Loucy (cell line): ENCODE results near the gene CALR.

ENCODE experiments used
- H2AFZ ChIP-seq: fragments of 200-600 bp; sonication (generic); 2 replicates; pipeline ENCODE4 v1.6.0; 2016; ENCODE audit warnings: antibody characterized with exemption, mild to moderate bottlenecking, low read length, moderate library complexity
- H3F3A ChIP-seq: fragments of 200-600 bp; 2 replicates; pipeline ENCODE4 v1.6.0; 2016; ENCODE audit warnings: antibody characterized with exemption, low read depth, mild to moderate bottlenecking
- H3K27me3 ChIP-seq: fragments of 200-600 bp; sonication (generic); 2 replicates; pipeline ENCODE4 v1.6.1; 2014; ENCODE audit warnings: low read length, mild to moderate bottlenecking; ENCODE audit not compliant: insufficient read depth, poor library complexity, severe bottlenecking
- H3K36me3 ChIP-seq: fragments of 200-600 bp; sonication (generic); 2 replicates; pipeline ENCODE4 v1.6.1; 2016; ENCODE audit warnings: low read length; ENCODE audit not compliant: insufficient read depth
- H3K4me1 ChIP-seq: fragments of 200-600 bp; sonication (generic); 2 replicates; pipeline ENCODE4 v1.5.1; 2014; ENCODE audit warnings: low read length, mild to moderate bottlenecking; ENCODE audit not compliant: insufficient read depth, poor library complexity, severe bottlenecking
- H3K4me2 ChIP-seq: fragments of 200-600 bp; sonication (generic); 2 replicates; pipeline ENCODE4 v1.6.0; 2014; ENCODE audit warnings: antibody characterized with exemption, low read length, low read depth, mild to moderate bottlenecking; ENCODE audit not compliant: poor library complexity, severe bottlenecking
- H3K4me3 ChIP-seq: fragments of 200-600 bp; sonication (generic); 2 replicates; pipeline ENCODE4 v1.5.1; 2014; ENCODE audit warnings: low read length, mild to moderate bottlenecking, mixed read lengths; ENCODE audit not compliant: poor library complexity, severe bottlenecking
- H3K79me2 ChIP-seq: fragments of 200-600 bp; sonication (generic); 2 replicates; pipeline ENCODE4 v1.6.1; 2014; ENCODE audit warnings: low read length; ENCODE audit not compliant: insufficient read depth
- H3K9ac ChIP-seq: fragments of 200-600 bp; sonication (generic); 2 replicates; pipeline ENCODE4 v1.6.0; 2014; ENCODE audit warnings: mild to moderate bottlenecking, low read depth, low read length, moderate library complexity; ENCODE audit not compliant: poor library complexity, severe bottlenecking
- H3K9me2 ChIP-seq: fragments of 200-600 bp; sonication (generic); replicated peaks from 2 replicates; pipeline ENCODE4 v1.6.1; 2016; ENCODE audit warnings: low read depth, low read length, mixed read lengths
- H3K9me3 ChIP-seq: fragments of 200-600 bp; sonication (generic); 2 replicates; pipeline ENCODE4 v1.6.1; 2014; ENCODE audit warnings: mild to moderate bottlenecking, antibody characterized with exemption, low read length, low read depth; ENCODE audit not compliant: insufficient read depth
- H4K20me1 ChIP-seq: fragments of 200-600 bp; sonication (generic); 2 replicates; pipeline ENCODE4 v1.6.0; 2014; ENCODE audit warnings: antibody characterized with exemption, low read length, mild to moderate bottlenecking; ENCODE audit not compliant: insufficient read depth, poor library complexity, severe bottlenecking
- CTCF ChIP-seq: fragments of 200-600 bp; sonication (generic); conservative IDR thresholded peaks from 2 replicates; pipeline ENCODE4 v1.5.1; 2014; ENCODE audit warnings: mild to moderate bottlenecking, antibody characterized with exemption, low read length
- EZH2phosphoT487 ChIP-seq: fragments of 200-600 bp; IDR thresholded peaks from 2 replicates; pipeline ENCODE4 v1.6.1; 2018; ENCODE audit warnings: antibody characterized with exemption, mild to moderate bottlenecking, moderate library complexity, borderline replicate concordance

CALR gene

GRCh38 chr19:12899891-12900518, 38.4 kb upstream of the CALR start:
- TF ChIP-seq CTCF (no peak), EZH2phosphoT487 (no peak)
- Histone ChIP-seq H3K9me3 (no peaks in the 10 kb centered on the region), H3K36me3 (no peaks in the 10 kb centered on the region; the same call in 1 of the 2 replicates), H3K4me2 (no peak overlapping the region), H4K20me1 (no peaks in the 10 kb centered on the region), H3F3A (no peaks in the 10 kb centered on the region), H2AFZ (no peak overlapping the region), H3K79me2 (no peaks in the 10 kb centered on the region), H3K9me2 (no peaks in the 10 kb centered on the region), H3K9ac (no peak overlapping the region), H3K4me3 (no peak overlapping the region), H3K27me3 (no peaks in the 10 kb centered on the region), H3K4me1 (no peaks in the 10 kb centered on the region)

GRCh38 chr19:12907166-12907565, 31.2 kb upstream of the CALR start:
- Histone ChIP-seq H3K4me2 (no peak overlapping the region), H3F3A (no peaks in the 10 kb centered on the region), H3K36me3 (no peaks in the 10 kb centered on the region), H3K9me3 (no peaks in the 10 kb centered on the region), H2AFZ (no peak overlapping the region), H3K9me2 (no peaks in the 10 kb centered on the region), H3K4me3 (no peak overlapping the region), H4K20me1 (no peaks in the 10 kb centered on the region), H3K4me1 (no peaks in the 10 kb centered on the region), H3K9ac (no peak overlapping the region), H3K79me2 (no peaks in the 10 kb centered on the region), H3K27me3 (no peaks in the 10 kb centered on the region)
- TF ChIP-seq EZH2phosphoT487, result no peak
- no peak for TF ChIP-seq CTCF

GRCh38 chr19:12912571-12912970, 25.8 kb upstream of the CALR start:
- H3K36me3 ChIP-seq, result no peaks in the 10 kb centered on the region
- peak overlapping the region; percentile 29 for H3K9ac ChIP-seq
- H3F3A ChIP-seq, result no peaks in the 10 kb centered on the region
- H3K4me2 ChIP-seq, result no peak overlapping the region
- no peaks in the 10 kb centered on the region for H4K20me1 ChIP-seq
- no peaks in the 10 kb centered on the region for H3K79me2 ChIP-seq
- no peak overlapping the region for H3K4me3 ChIP-seq
- H3K27me3 ChIP-seq, result no peaks in the 10 kb centered on the region
- no peaks in the 10 kb centered on the region for H3K9me3 ChIP-seq
- H2AFZ ChIP-seq, result no peak overlapping the region
- no peak for TF ChIP-seq CTCF
- no peak for TF ChIP-seq EZH2phosphoT487
- no peaks in the 10 kb centered on the region for H3K9me2 ChIP-seq
- H3K4me1 ChIP-seq, result peaks cover 35% of the 10 kb centered on the region
